Natural killer cell (primary cell): ENCODE results near the gene CCL21. TPM values are rescaled to one million over a fixed set of nuclear protein-coding genes. Genes with fewer than 3 reads are reported as not detected.
A peak's percentile ranks its signal among the peaks of the same experiment; 100 is the strongest.

ENCODE experiments used
- ATAC-seq, 3 donors: fragments of 150-1000 bp in 2 of 3; fragments of 200-7000 bp in 1 of 3; cut with Tn5 transposase; 1 replicate in 1 of 3; 2 replicates in 2 of 3; pipeline ENCODE4 v1.10.0; 2021; ENCODE audit warnings: mild to moderate bottlenecking in 2 of 3, moderate library complexity in 2 of 3
- DNase-seq, 2 donors: peaks; one replicate each; pipeline versions ENCODE4 v3.0.0 to v3.0.0-alpha.2; 2013 to 2021; ENCODE audit warnings: mixed read lengths in 1 of 2
- H3K27ac ChIP-seq: one replicate; pipeline ENCODE4 v1.5.1; 2013; ENCODE audit warnings: mild to moderate bottlenecking, low read length
- H3K27me3 ChIP-seq: one replicate; pipeline ENCODE4 v1.6.1; 2013; ENCODE audit warnings: low read length; ENCODE audit not compliant: control insufficient read depth, insufficient read depth
- H3K36me3 ChIP-seq: one replicate; pipeline ENCODE4 v1.6.1; 2013; ENCODE audit warnings: low read length; ENCODE audit not compliant: control insufficient read depth, insufficient read depth
- H3K4me1 ChIP-seq: one replicate; pipeline ENCODE4 v1.6.1; 2013; ENCODE audit warnings: low read length; ENCODE audit not compliant: control insufficient read depth, insufficient read depth
- H3K4me3 ChIP-seq: one replicate; pipeline ENCODE4 v1.5.1; 2013; ENCODE audit warnings: low read length
- H3K9me3 ChIP-seq: one replicate; pipeline ENCODE4 v1.6.1; 2013; ENCODE audit warnings: low read length; ENCODE audit not compliant: control insufficient read depth, insufficient read depth
- H3K27ac Mint-ChIP-seq, 2 donors: one replicate each; pipeline ENCODE4 v1.8.0; 2022; ENCODE audit warnings: mild to moderate bottlenecking in 2 of 2, mixed read lengths in 2 of 2, moderate library complexity in 1 of 2
- H3K27me3 Mint-ChIP-seq, 2 donors: one replicate each; pipeline ENCODE4 v1.8.0; 2022; ENCODE audit warnings: low read depth in 2 of 2, mixed read lengths in 2 of 2
- H3K36me3 Mint-ChIP-seq: one replicate; pipeline ENCODE4 v1.8.0; 2022; ENCODE audit warnings: mixed read lengths
- H3K4me1 Mint-ChIP-seq, 2 donors: one replicate each; pipeline ENCODE4 v1.8.0; 2022; ENCODE audit warnings: mixed read lengths in 2 of 2
- H3K4me3 Mint-ChIP-seq: one replicate; pipeline ENCODE4 v1.8.0; 2022; ENCODE audit warnings: mild to moderate bottlenecking, moderate library complexity, mixed read lengths
- H3K9me3 Mint-ChIP-seq, 2 donors: one replicate each; pipeline ENCODE4 v1.8.0; 2022; ENCODE audit warnings: mixed read lengths in 2 of 2
- CTCF ChIP-seq: fragments of 200-600 bp; IDR thresholded peaks from one replicate; pipeline ENCODE4 v1.8.0; 2022; ENCODE audit warnings: antibody characterized with exemption
- WGBS: methylation state at CpG from one replicate; pipeline ENCODE4 v1.1.7; 2013; ENCODE audit warnings: missing lambda C conversion rate; ENCODE audit not compliant: insufficient coverage; 5-methylcytosine and 5-hydroxymethylcytosine counted together
- intact Hi-C: fragments of 100-400 bp; cut with micrococcal nuclease; formaldehyde crosslinking; loops from one replicate; pipeline ENCODE4 v1.14.2; 2022
- total RNA-seq, 4 donors: library from RNA; stranded (reverse); fragments of 120-200 nt in 1 of 4; gene quantifications; one replicate each; pipeline versions ENCODE4 v1.2.3 to v1.2.4, GENCODE V29; 2013 to 2022

Gene CCL21
- total RNA-seq, 3 donors from 2014 or later (not counting 1 experiment from before 2014, with no cell fraction given), result not detected

GRCh38 chr9:34701023-34701768 is 8.7 kb downstream of the CCL21 start:
- peak overlapping the region; percentile 33 for H3K4me3 ChIP-seq
- Mint-ChIP-seq H3K4me1 (peaks cover 5 to 21% of the 10 kb centered on the region in 2 donors), H3K4me3 (peak overlapping the region; percentile 67), H3K9me3 (no peaks in the 10 kb centered on the region), H3K36me3 (no peaks in the 10 kb centered on the region), H3K27me3 (peaks cover 14 to 20% of the 10 kb centered on the region in 2 donors), H3K27ac (peak overlapping the region in 1 of 2 donors; percentile 59)
- intact Hi-C loops, result no loop called here
- TF ChIP-seq CTCF, result peak; percentile 70
- ATAC-seq (peak; percentile 82 to 87 (median 87)), DNase-seq (peak; percentile 73 to 84)
- H3K9me3 ChIP-seq, result no peaks in the 10 kb centered on the region
- WGBS, result 13% methylated on average over 52 of the region's 52 CpGs
- peaks cover 11% of the 10 kb centered on the region for H3K4me1 ChIP-seq
- H3K27me3 ChIP-seq, result peaks cover 8% of the 10 kb centered on the region
- no peak overlapping the region for H3K27ac ChIP-seq
- H3K36me3 ChIP-seq, result no peaks in the 10 kb centered on the region

- no peak for TF ChIP-seq CTCF
- no peaks in the 10 kb centered on the region for H3K36me3 Mint-ChIP-seq
- H3K27ac Mint-ChIP-seq, result no peak overlapping the region
Measured at GRCh38 chr9:34694811-34695210, 15.1 kb downstream of the CCL21 start.

DNA sequence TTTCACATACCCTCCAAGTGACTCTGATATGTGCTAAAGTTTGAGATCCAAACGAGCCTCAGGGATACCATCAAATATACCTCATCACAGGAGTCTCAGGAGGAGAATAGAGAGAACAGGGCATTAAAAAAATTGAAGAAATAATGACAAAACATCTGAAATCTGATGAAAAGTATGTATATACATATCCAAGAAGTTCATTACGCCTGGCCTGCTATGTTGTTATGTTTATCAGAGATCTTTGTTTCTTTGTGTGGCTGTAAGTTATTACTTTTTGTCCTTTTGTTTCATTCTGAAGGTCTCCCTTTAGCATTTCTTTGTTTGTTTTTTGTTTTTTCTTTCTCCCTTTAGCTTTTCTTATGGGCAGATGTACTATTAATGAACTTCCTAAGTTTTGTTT is 16.4 kb downstream of the CCL21 start:
- H3K9me3 Mint-ChIP-seq, result no peaks in the 10 kb centered on the region
- peaks cover 0 to 8% of the 10 kb centered on the region in 2 donors for H3K27me3 Mint-ChIP-seq
- H3K36me3 ChIP-seq, result no peaks in the 10 kb centered on the region
- WGBS, result 91% methylated on average over 1 of the region's 2 CpGs
- no peak overlapping the region for H3K4me3 Mint-ChIP-seq
- no peaks in the 10 kb centered on the region for H3K4me1 ChIP-seq
- H3K27ac ChIP-seq, result no peak overlapping the region
- no peak overlapping the region for H3K27ac Mint-ChIP-seq
- no peak for TF ChIP-seq CTCF
- no peaks in the 10 kb centered on the region for H3K36me3 Mint-ChIP-seq
- H3K9me3 ChIP-seq, result no peaks in the 10 kb centered on the region
- H3K27me3 ChIP-seq, result no peaks in the 10 kb centered on the region
- ATAC-seq (no peak), DNase-seq (no peak)
- intact Hi-C loops, result no loop called here
- no peak overlapping the region for H3K4me3 ChIP-seq
- H3K4me1 Mint-ChIP-seq, result no peaks in the 10 kb centered on the region

More at GRCh38 chr9:34694811-34695210, 15.1 kb downstream of the CCL21 start:
- Histone ChIP-seq H3K27ac (no peak overlapping the region), H3K36me3 (no peaks in the 10 kb centered on the region), H3K4me1 (no peaks in the 10 kb centered on the region), H3K27me3 (no peaks in the 10 kb centered on the region), H3K4me3 (no peak overlapping the region), H3K9me3 (no peaks in the 10 kb centered on the region)
- no peaks in the 10 kb centered on the region for H3K4me1 Mint-ChIP-seq
- no peak overlapping the region for H3K4me3 Mint-ChIP-seq
- no peaks in the 10 kb centered on the region for H3K9me3 Mint-ChIP-seq
- DNase-seq (no peak), ATAC-seq (no peak)
- intact Hi-C loops, result no loop called here
- H3K27me3 Mint-ChIP-seq, result peaks cover 5 to 16% of the 10 kb centered on the region in 2 donors

GRCh38 chr9:34691936-34692315 is 18.0 kb downstream of the CCL21 start:
- no peaks in the 10 kb centered on the region for H3K9me3 ChIP-seq
- 100% methylated on average over 2 of the region's 5 CpGs for WGBS
- peaks cover 0 to 8% of the 10 kb centered on the region in 2 donors for H3K27me3 Mint-ChIP-seq
- H3K4me3 ChIP-seq, result no peak overlapping the region
- H3K36me3 Mint-ChIP-seq, result no peaks in the 10 kb centered on the region
- ATAC-seq (no peak), DNase-seq (no peak)
- no peaks in the 10 kb centered on the region for H3K9me3 Mint-ChIP-seq
- H3K27ac ChIP-seq, result no peak overlapping the region
- intact Hi-C loops, result no loop called here
- no peaks in the 10 kb centered on the region for H3K4me1 ChIP-seq
- H3K27me3 ChIP-seq, result no peaks in the 10 kb centered on the region
- no peak overlapping the region for H3K4me3 Mint-ChIP-seq
- no peak for TF ChIP-seq CTCF
- no peaks in the 10 kb centered on the region for H3K36me3 ChIP-seq
- no peak overlapping the region for H3K27ac Mint-ChIP-seq
- H3K4me1 Mint-ChIP-seq, result no peaks in the 10 kb centered on the region
